Stomach smooth muscle (tissue), 2 donors: ENCODE measurements around the gene TBXT.

ENCODE experiments used
- H3K27ac ChIP-seq: one replicate; pipeline ENCODE4 v1.7.0; 2013; ENCODE audit warnings: mild to moderate bottlenecking, low read length, inconsistent platforms
- H3K27me3 ChIP-seq, 2 donors: one replicate each; pipeline ENCODE4 v1.7.0; 2013; ENCODE audit warnings: low read length in 2 of 2; ENCODE audit not compliant: insufficient read depth in 2 of 2, control insufficient read depth in 1 of 2
- H3K36me3 ChIP-seq, 2 donors: one replicate each; pipeline ENCODE4 v1.7.0; 2013; ENCODE audit warnings: low read length in 2 of 2; ENCODE audit not compliant: control insufficient read depth in 2 of 2, insufficient read depth in 2 of 2
- H3K4me1 ChIP-seq: one replicate; pipeline ENCODE4 v1.7.0; 2013; ENCODE audit warnings: low read length; ENCODE audit not compliant: control insufficient read depth, insufficient read depth
- H3K4me3 ChIP-seq, 2 donors: one replicate each; pipeline ENCODE4 v1.7.0; 2013; ENCODE audit warnings: low read length in 2 of 2
- H3K9ac ChIP-seq, 2 donors: one replicate each; pipeline ENCODE4 v1.7.0; 2013; ENCODE audit warnings: low read length in 2 of 2, mild to moderate bottlenecking in 1 of 2
- H3K9me3 ChIP-seq, 2 donors: one replicate each; pipeline ENCODE4 v1.7.0; 2013; ENCODE audit warnings: low read length in 2 of 2; ENCODE audit not compliant: control insufficient read depth in 2 of 2
- donor health status: healthy.
- donor health status: Pancreatic carcinoma.

Gene TBXT

GRCh38 chr6:166169549-166170421 lies 2.1 kb upstream of the TBXT start:
- Histone ChIP-seq H3K9me3 (no peaks in the 10 kb centered on the region), H3K9ac (no peak overlapping the region), H3K4me1 (peaks cover 18% of the 10 kb centered on the region), H3K27ac (no peak overlapping the region), H3K36me3 (no peaks in the 10 kb centered on the region), H3K27me3 (peaks cover 47 to 63% of the 10 kb centered on the region in 2 donors), H3K4me3 (no peak overlapping the region)

GRCh38 chr6:166168616-166169548 lies 1.2 kb upstream of the TBXT start:
- Histone ChIP-seq H3K9me3 (no peaks in the 10 kb centered on the region), H3K27me3 (peaks cover 45 to 68% of the 10 kb centered on the region in 2 donors), H3K4me1 (peaks cover 18% of the 10 kb centered on the region), H3K9ac (no peak overlapping the region), H3K4me3 (peak overlapping the region; percentile 51 to 59), H3K36me3 (no peaks in the 10 kb centered on the region), H3K27ac (no peak overlapping the region)

DNA sequence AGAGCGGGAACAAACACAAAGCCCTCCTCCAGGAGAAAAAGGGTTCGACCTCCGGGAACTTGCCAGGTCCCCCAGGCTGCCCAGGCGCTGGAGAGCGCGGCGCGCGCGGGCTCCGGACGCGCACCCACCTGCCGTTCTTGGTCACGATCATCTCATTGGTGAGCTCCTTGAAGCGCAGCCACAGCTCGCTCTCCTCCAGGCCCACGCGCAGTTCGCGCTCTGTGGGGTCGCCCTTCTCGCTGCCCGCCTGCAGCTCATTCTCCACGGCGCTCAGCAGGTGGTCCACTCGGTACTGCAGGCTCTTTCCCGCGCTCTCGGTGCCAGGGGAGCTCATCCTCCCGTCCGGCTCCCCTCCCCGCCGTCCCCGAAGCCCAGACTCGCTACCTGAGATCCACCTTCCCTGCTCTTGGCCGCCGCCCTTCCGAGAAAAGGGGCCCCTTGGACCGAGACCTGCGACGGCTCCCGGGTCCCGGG lies 356 bp downstream of the TBXT start:
- H3K9me3 ChIP-seq: no peaks in the 10 kb centered on the region
- no peak overlapping the region for H3K9ac ChIP-seq
- H3K4me3 ChIP-seq: peak overlapping the region in 1 of 2 donors; percentile 29
- H3K36me3 ChIP-seq: no peaks in the 10 kb centered on the region
- no peak overlapping the region for H3K27ac ChIP-seq
- H3K4me1 ChIP-seq: peaks cover 18% of the 10 kb centered on the region
- peaks cover 43 to 69% of the 10 kb centered on the region in 2 donors for H3K27me3 ChIP-seq

- Histone ChIP-seq H3K27me3 (peaks cover 40 to 65% of the 10 kb centered on the region in 2 donors), H3K4me3 (no peak overlapping the region)
These were observed 1.1 kb downstream of the TBXT start for GRCh38 chr6:166166314-166167257.

GRCh38 chr6:166165558-166166313 lies 1.9 kb downstream of the TBXT start:
- Histone ChIP-seq H3K9me3 (no peaks in the 10 kb centered on the region), H3K4me1 (peaks cover 18% of the 10 kb centered on the region), H3K27ac (no peak overlapping the region), H3K9ac (no peak overlapping the region), H3K36me3 (no peaks in the 10 kb centered on the region), H3K4me3 (no peak overlapping the region), H3K27me3 (peaks cover 39 to 65% of the 10 kb centered on the region in 2 donors)

More at GRCh38 chr6:166166314-166167257, 1.1 kb downstream of the TBXT start:
- no peak overlapping the region for H3K9ac ChIP-seq
- no peak overlapping the region for H3K27ac ChIP-seq
- peaks cover 18% of the 10 kb centered on the region for H3K4me1 ChIP-seq
- H3K36me3 ChIP-seq: no peaks in the 10 kb centered on the region
- H3K9me3 ChIP-seq: no peaks in the 10 kb centered on the region

- Histone ChIP-seq H3K4me1 (peaks cover 7% of the 10 kb centered on the region), H3K27ac (no peak overlapping the region), H3K27me3 (peaks cover 22 to 39% of the 10 kb centered on the region in 2 donors), H3K36me3 (no peaks in the 10 kb centered on the region), H3K9me3 (no peaks in the 10 kb centered on the region), H3K4me3 (no peak overlapping the region), H3K9ac (no peak overlapping the region)
These were observed 4.9 kb downstream of the TBXT start for GRCh38 chr6:166162599-166163342.

- no peaks in the 10 kb centered on the region for H3K36me3 ChIP-seq
- H3K9ac ChIP-seq: no peak overlapping the region
- no peaks in the 10 kb centered on the region for H3K4me1 ChIP-seq
- H3K9me3 ChIP-seq: no peaks in the 10 kb centered on the region
- H3K4me3 ChIP-seq: no peak overlapping the region
- H3K27me3 ChIP-seq: peaks cover 1 to 4% of the 10 kb centered on the region in 2 donors
- no peak overlapping the region for H3K27ac ChIP-seq
These were observed 9.6 kb downstream of the TBXT start for GRCh38 chr6:166157930-166158617.

GRCh38 chr6:166156942-166157341 lies 10.7 kb downstream of the TBXT start:
- Histone ChIP-seq H3K9me3 (no peaks in the 10 kb centered on the region), H3K27ac (no peak overlapping the region), H3K4me3 (no peak overlapping the region), H3K9ac (no peak overlapping the region), H3K36me3 (no peaks in the 10 kb centered on the region), H3K27me3 (no peaks in the 10 kb centered on the region), H3K4me1 (no peaks in the 10 kb centered on the region)

- H3K9ac ChIP-seq: no peak overlapping the region
- peaks cover 7 to 8% of the 10 kb centered on the region in 2 donors for H3K9me3 ChIP-seq
- no peaks in the 10 kb centered on the region for H3K4me1 ChIP-seq
- no peak overlapping the region for H3K27ac ChIP-seq
- H3K4me3 ChIP-seq: no peak overlapping the region
- H3K27me3 ChIP-seq: no peaks in the 10 kb centered on the region
- no peaks in the 10 kb centered on the region for H3K36me3 ChIP-seq
These were observed 13.7 kb downstream of the TBXT start for GRCh38 chr6:166153966-166154365.
